Measurements from ENCODE around the gene SELENOK. TPM values are rescaled to one million over a fixed set of nuclear protein-coding genes. Genes with fewer than 3 reads are reported as not detected.

Gene SELENOK
- total RNA-seq, 1 donor from 2014 or later = 68.5 TPM

DNA sequence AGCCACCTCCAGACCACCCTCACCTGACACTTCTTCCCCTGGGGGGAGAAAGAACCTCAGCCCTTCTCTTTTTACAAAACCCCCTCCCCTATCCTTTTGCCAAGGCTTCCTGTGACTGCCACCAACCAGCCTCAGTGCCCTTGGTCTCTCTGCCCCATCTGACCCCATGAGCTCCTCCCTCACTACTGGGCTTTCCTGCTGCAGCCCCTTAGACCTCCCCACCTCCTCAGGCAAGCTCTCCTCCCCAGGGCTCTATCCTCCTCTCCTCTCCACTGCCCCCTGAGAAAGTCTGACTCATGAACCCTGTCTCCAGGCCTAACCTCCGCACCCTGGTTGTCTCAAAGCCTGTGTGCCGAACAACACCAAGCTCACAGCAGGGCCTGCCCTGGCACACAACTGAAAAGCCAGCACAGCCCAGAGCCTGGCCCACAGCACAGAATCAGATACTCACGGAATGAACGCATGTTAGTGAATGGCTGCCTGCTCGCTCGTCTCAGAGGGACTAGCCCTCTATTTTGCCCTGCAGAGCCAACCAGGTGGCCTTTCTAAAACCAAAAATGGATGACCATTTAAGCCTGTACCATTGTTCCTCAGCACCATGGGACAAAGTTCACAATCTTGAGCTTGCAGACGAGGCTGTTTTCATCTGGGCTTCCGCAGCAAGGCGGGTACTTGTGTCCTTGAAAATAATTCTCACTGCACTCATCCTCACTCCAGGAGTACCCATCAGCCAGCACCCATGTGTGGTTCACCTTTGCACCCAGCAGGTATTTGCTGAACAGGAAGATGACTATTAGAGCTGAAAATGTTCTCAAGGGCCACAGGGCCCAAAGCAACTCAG is 47.2 kb downstream of the SELENOK start:
- DNase-seq (ENCODE audit: low spot score in 2 of 2) (no peak), FAIRE-seq (no peak)

- DNase-seq (ENCODE audit: low spot score in 2 of 2) = no peak
- FAIRE-seq = no peak
These were observed 48.2 kb downstream of the SELENOK start for GRCh38 chr3:53843195-53844177.

GRCh38 chr3:53842436-53843194 is 49.0 kb downstream of the SELENOK start:
- peak; percentile 57 to 63 for DNase-seq (ENCODE audit: low spot score in 2 of 2)
- FAIRE-seq = peak; percentile 15

DNA sequence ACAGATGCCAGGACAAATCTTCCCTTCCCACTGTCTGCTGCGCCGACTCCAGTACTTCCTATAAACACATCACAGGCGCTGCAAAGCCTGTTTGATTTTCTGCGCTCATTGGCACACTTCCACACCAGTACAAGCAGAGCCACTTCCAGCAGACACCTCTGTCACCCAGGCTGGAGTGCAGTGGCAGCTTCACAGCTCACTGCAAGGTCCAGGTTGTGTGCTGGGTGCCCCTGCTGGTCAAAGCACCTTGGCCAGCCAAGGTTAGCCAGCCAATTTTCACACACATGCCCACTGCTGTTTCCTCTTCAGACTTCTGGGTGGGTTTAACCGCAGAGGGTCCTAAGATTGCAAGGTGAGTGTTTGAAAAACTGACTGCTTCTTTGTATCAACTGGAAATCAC is 50.4 kb downstream of the SELENOK start:
- no peak for FAIRE-seq

DNA sequence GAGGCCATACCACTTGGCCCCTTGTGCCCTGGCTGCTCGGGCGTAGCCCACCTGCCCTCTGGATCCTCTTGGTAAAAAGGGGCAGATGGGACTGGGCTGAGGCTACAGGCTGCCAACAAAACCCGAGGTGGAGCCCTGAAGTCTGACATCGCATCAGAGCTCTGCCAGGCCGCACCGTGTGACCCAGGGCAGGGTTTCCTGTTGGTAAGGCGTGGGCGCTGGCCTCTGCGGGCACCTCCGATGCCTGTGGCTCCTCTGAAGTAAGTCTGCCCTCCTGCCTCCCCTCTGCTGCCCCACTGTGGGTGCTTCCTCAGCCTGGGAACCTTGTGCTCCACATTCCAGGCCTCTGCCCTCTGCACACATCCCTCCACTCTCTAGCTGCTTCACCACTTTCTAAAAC is 54.3 kb downstream of the SELENOK start:
- no peak for DNase-seq (ENCODE audit: low spot score in 2 of 2)
- no peak for FAIRE-seq

More for the DNA sequence above, 50.4 kb downstream of the SELENOK start:
- DNase-seq (ENCODE audit: low spot score in 2 of 2) = no peak

DNA sequence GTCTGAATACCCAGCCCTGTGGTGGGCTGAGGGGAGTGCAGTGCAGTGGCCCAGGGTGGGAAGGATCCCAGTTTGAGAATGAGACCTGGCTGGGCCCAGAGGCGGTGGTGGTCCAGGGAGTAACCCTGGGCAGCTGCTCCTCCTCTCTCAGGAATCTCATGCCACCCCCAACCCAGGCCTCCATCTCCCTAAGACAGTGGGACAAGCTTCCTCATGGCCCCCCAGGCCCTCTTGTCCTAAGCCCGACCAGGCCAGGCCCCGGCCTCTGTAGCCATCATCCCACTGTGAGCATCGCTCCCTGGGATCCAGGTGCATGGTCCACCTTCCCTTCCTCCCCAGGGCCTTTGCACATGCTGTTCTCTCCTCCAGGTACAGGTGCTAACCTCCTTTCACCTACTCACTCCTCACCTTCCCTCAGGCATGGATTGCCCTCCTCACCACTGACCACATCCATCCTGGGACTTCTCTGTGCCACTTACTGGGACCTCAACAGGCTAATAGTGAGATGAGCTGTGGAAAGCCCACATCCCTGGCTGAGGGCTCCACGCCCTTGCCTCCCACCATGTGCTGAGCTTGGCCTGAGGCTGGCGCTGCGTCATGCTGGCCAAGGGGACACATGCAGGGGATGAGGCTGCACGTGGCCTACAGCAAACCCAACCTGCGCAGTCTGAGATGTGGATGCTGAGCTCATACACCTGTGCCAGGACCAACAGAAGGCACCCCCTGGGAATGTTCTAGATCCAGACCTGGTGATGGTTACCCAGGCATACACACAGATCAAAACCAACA is 55.4 kb downstream of the SELENOK start:
- FAIRE-seq (no peak), DNase-seq (ENCODE audit: low spot score in 2 of 2) (no peak)

GRCh38 chr3:53835257-53835656 is 56.4 kb downstream of the SELENOK start:
- FAIRE-seq (no peak), DNase-seq (ENCODE audit: low spot score in 2 of 2) (no peak)

GRCh38 chr3:53834429-53835095 is 57.1 kb downstream of the SELENOK start:
- DNase-seq (ENCODE audit: low spot score in 2 of 2) (no peak), FAIRE-seq (no peak)

Other genes with a start within 250 kb of the SELENOK start
- gene CHDH, start 45.4 kb downstream of the SELENOK start, total RNA-seq = 1.2 TPM
- gene IL17RB, start 45.3 kb downstream of the SELENOK start, total RNA-seq = 1.6 TPM
- 57.5 TPM for gene ACTR8, start 9.7 kb downstream of the SELENOK start, total RNA-seq
- gene CACNA2D3, start 230.7 kb upstream of the SELENOK start, total RNA-seq = 30.6 TPM

Measured in frontal cortex (tissue), 4 donors.